ENCODE data around the gene SBF1.
"Not testable (repeated sequence)": the region's sequence is repeated elsewhere in the genome, so short reads cannot be mapped to it uniquely, and the experiment has no call there.

Gene SBF1

DNA sequence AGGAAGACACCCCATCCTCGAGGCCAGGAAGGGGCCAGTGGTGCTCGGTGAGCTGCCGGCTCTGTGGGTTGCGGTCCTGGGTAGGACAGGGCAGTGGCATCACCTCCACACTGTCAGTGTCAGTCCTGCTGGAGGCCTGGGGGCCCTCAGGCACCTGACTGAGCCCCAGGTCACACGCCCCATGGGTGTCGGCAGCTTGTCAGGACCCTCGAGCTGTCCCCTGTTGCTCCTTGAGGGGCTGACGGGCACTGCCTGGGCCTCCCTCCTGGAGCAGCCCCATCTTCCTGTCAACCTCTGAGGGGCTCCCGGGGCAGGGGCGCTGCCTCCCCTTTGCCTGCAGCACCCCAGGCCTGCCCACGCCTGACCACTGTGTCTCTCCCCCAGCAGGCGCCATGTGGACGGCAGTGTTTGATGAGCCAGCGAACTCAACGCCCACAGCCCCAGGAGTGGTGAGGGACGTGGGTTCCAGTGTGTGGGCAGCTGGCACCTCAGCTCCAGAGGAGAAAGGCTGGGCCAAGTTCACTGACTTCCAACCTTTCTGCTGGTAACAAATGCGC lies 35.4 kb downstream of the SBF1 start:
- Mint-ChIP-seq H3K4me1 (ENCODE audit: low read depth) (peaks cover 7% of the 10 kb centered on the region), H3K27ac (no peak overlapping the region), H3K9me3 (no peaks in the 10 kb centered on the region), H3K36me3 (ENCODE audit: low read depth) (peaks cover 11% of the 10 kb centered on the region), H3K4me3 (no peak overlapping the region), H3K27me3 (no peaks in the 10 kb centered on the region)

DNA sequence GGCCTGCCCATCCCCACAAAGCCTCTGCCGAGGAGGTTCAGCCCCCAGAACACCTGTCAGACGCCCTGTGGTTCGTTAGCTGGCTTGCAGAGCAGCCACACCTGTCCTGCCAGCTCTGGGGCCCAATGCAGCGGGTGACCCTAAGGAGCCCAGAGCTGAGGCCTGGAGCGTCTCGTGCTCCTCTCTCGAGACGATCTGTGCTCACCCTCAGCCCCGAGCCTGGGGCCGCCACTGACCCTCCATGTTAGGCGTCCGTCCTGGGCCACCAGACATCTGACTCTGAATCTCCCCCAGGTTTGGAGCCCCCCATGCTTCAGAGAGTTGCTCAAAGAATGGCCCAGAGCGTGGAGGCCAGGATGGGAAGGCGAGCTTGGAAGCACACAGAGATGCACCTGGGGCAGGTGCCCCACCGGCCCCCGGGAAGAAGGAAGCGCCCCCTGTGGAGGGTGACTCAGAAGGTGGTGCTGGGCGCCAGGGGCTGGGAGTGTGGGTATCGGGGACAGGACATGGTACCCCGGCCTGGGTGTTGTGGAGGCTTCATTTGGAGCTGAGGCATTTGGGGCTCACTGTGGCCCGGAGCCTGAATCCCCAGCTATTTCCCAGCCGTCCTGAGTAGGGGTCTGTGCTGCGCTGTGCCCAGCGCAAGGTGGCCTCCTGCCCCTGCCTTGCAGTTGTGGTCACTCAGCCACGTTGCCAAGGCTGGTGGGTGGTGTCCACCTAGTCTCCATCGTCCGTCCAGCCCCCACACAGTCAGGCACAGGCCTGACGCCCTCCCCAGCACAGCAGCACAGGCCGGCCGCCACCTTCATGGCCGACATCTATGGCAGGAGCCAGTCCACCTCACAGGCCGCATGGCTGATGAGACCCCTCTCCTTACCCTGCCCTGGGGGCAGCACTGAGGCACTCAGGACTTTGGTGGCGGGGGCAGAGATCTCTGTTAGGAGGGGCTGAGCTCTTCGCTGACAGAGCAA lies 36.2 kb downstream of the SBF1 start:
- H3K4me1 Mint-ChIP-seq (ENCODE audit: low read depth): peaks cover 7% of the 10 kb centered on the region
- peaks cover 11% of the 10 kb centered on the region for H3K36me3 Mint-ChIP-seq (ENCODE audit: low read depth)
- H3K4me3 Mint-ChIP-seq: no peak overlapping the region
- H3K27ac Mint-ChIP-seq: no peak overlapping the region
- H3K9me3 Mint-ChIP-seq: no peaks in the 10 kb centered on the region
- no peaks in the 10 kb centered on the region for H3K27me3 Mint-ChIP-seq

DNA sequence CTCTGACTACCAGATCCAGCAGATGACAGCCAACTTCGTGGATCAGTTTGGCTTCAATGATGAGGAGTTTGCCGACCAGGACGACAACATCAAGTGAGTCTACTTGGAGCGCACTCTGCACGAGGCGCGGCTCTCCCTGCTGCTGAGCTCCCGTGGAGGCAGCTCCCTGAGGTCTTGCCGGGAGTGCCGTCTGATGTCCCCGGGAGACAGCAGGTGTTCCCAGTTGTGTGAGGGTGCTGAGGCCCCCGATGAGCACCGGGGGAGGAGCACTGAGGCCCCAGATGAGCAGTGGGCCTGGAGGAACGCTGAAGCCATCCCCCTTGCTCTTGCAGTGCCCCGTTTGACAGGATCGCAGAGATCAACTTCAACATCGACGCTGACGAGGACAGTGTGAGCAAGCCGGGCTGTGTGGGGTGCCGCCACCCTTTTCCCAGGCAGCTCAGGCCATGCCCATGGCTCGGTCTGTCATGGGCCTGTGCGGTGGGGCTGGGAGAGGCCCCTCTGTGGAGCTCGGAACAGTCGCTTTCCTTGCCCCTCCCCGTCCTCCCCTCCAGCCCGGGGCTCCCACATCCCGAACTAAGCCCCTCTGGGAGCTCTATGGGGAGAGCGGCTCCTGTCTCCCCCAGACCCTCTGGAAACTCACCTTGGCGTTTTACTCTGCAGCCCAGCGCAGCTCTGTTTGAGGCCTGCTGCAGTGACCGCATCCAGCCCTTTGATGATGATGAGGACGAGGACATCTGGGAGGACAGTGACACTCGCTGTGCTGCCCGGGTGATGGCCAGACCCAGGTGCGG lies 37.1 kb downstream of the SBF1 start:
- H3K9me3 Mint-ChIP-seq: no peaks in the 10 kb centered on the region
- H3K27ac Mint-ChIP-seq: no peak overlapping the region
- no peak overlapping the region for H3K4me3 Mint-ChIP-seq
- H3K4me1 Mint-ChIP-seq (ENCODE audit: low read depth): no peaks in the 10 kb centered on the region
- H3K36me3 Mint-ChIP-seq (ENCODE audit: low read depth): peaks cover 4% of the 10 kb centered on the region
- H3K27me3 Mint-ChIP-seq: no peaks in the 10 kb centered on the region

DNA sequence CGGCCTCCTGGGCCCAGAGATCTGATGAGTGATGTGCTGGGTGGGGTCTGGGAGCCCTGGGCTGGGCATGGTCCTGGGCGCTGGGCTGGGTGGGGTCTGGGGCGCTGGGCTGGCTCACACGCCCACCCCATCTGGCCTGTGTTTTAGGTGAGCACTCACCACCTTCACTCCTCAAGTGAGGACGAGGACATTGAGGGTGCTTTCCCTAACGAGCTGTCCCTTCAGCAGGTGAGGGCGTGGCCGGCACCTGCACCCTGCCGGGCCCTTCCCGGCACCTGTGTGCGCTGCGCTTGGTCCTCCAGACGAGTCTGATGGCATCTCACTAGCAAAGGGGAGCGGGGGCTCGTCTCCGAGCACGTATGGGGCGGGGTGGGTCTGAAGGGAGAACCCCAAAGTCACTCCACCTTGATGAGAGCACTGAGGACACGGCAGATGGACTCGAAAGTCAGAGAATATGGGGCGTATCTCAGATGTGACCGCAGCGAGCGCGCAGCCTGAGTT lies 37.9 kb downstream of the SBF1 start:
- Mint-ChIP-seq H3K36me3 (ENCODE audit: low read depth) (peaks cover 4% of the 10 kb centered on the region), H3K27me3 (no peaks in the 10 kb centered on the region), H3K4me1 (ENCODE audit: low read depth) (no peaks in the 10 kb centered on the region), H3K27ac (no peak overlapping the region), H3K4me3 (no peak overlapping the region), H3K9me3 (no peaks in the 10 kb centered on the region)

DNA sequence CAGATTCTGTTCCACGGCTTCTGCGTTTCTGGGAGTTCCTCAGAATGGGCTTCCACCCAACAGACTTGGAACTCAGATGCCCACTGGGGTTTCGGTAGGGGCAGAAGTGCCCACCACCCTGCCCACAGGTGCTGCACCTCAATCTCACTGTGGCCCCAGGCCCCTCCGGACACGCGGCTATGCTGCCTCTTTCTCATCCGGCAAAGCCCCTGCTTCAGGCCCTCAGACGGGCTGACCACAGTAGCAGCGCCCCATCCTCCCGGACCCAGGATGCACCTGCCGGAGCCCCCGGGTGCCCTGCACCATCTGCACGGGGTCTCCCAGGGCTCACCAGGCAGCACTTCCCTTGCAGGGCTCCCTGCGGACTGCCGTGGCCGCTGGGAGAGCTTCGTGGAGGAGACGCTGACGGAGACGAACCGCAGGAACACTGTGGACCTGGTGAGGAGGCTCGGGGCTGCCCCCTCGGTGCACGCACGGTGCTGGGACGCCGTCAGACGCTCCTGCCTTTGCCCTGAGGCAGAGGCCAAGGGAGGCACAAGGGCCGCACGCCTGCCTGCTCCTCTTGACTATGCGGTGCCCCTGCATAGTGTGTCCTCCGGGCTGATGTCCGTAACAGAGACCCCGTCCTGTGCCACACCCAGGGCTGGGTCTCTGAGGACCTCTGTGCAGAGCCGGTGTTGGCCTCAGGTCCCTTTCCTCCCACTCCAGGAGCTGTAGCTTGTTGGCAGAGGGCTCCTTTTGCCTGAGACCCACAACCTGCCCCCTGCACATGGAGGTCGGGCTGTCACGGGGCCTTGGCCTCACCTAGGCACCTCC lies 38.6 kb downstream of the SBF1 start:
- Mint-ChIP-seq H3K9me3 (no peaks in the 10 kb centered on the region), H3K4me3 (no peak overlapping the region), H3K4me1 (ENCODE audit: low read depth) (no peaks in the 10 kb centered on the region), H3K36me3 (ENCODE audit: low read depth) (peaks cover 10% of the 10 kb centered on the region), H3K27ac (no peak overlapping the region), H3K27me3 (no peaks in the 10 kb centered on the region)

DNA sequence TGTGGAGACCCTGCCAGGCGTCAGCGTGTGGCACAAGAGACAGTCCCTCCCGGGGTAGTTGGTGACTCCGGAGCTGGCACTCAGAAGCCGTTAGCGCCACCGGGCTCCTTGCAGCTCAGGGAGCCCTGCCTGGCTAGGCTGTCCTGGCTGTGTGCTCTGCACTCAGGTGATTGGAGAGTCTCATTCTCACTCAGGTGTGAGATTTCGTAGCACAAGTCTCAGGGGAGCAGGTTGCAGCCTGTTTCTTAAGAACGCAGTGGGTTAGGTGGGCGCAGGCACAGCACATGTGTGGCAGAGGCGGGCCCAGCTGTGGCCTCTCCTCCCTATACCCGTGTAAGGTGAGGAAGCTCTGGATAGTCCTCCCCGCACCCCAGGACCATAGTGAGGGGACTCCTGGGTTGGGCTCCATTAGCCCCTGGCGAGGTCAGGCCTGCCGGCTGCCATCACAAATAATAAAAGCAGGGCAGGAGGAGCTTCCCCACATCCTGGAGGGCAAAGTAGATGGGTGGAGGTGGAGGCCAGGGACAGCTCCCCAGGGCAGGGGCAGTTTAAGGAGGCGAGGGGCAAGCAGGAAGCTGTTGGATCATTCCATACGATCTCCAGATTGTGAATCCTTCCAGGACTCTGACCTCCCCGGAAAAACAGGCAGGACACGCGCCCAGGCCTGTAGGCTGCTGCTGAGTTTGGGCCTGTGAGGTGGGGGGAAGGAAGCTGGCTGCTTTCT lies 39.4 kb downstream of the SBF1 start:
- H3K4me1 Mint-ChIP-seq (ENCODE audit: low read depth): no peaks in the 10 kb centered on the region
- no peaks in the 10 kb centered on the region for H3K27me3 Mint-ChIP-seq
- H3K4me3 Mint-ChIP-seq: no peak overlapping the region
- no peak overlapping the region for H3K27ac Mint-ChIP-seq
- H3K36me3 Mint-ChIP-seq (ENCODE audit: low read depth): peaks cover 15% of the 10 kb centered on the region
- no peaks in the 10 kb centered on the region for H3K9me3 Mint-ChIP-seq

DNA sequence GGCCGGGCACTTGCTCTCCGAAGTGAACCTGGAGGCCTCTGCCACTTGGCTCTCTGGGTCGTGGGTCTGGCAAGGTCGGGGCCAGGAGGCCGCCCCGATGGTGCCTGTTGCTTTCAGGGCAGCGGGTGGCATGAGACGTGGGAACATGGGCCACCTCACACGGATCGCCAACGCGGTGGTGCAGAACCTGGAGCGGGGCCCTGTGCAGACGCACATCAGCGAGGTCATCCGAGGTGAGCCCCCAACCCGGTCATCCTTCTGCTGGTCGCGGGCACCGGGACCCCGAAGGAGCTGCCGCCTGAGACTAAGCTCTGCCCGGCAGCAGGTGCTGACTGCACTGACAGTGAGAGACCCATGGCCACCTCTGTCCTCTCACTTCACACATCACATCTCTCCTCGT lies 40.0 kb downstream of the SBF1 start:
- Mint-ChIP-seq H3K4me1 (ENCODE audit: low read depth) (no peaks in the 10 kb centered on the region), H3K36me3 (ENCODE audit: low read depth) (peaks cover 19% of the 10 kb centered on the region), H3K27ac (no peak overlapping the region), H3K9me3 (no peaks in the 10 kb centered on the region), H3K27me3 (no peaks in the 10 kb centered on the region), H3K4me3 (no peak overlapping the region)

DNA sequence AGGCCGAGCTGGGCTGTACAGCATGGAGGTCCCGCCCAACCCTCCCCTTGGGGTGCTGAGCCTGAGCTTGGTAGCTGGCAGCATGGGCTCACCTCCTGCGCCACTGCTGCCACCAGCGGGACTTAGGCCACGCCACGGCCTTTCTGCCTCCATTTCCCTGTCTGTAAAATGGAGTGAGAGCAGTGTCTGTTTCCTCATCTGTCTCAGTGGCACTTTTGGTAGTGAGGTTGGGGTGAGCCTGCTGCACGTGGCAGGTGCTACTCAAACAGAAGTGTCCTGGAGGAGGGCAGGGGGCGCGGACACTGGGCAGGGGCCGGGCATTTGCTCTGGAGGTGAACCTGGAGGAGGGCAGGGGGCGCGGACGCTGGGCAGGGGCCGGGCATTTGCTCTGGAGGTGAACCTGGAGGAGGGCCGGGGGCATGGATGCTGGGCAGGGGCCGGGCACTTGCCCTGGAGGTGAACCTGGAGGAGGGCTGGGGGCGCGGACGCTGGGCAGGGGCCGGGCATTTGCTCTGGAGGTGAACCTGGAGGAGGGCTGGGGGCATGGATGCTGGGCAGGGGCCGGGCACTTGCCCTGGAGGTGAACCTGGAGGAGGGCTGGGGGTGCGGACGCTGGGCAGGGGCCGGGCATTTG lies 41.8 kb downstream of the SBF1 start:
- H3K9me3 Mint-ChIP-seq; H3K4me1 Mint-ChIP-seq (ENCODE audit: low read depth); H3K27ac Mint-ChIP-seq; H3K4me3 Mint-ChIP-seq; H3K27me3 Mint-ChIP-seq: not testable (repeated sequence)
- peaks cover 36% of the 10 kb centered on the region for H3K36me3 Mint-ChIP-seq (ENCODE audit: low read depth)

DNA sequence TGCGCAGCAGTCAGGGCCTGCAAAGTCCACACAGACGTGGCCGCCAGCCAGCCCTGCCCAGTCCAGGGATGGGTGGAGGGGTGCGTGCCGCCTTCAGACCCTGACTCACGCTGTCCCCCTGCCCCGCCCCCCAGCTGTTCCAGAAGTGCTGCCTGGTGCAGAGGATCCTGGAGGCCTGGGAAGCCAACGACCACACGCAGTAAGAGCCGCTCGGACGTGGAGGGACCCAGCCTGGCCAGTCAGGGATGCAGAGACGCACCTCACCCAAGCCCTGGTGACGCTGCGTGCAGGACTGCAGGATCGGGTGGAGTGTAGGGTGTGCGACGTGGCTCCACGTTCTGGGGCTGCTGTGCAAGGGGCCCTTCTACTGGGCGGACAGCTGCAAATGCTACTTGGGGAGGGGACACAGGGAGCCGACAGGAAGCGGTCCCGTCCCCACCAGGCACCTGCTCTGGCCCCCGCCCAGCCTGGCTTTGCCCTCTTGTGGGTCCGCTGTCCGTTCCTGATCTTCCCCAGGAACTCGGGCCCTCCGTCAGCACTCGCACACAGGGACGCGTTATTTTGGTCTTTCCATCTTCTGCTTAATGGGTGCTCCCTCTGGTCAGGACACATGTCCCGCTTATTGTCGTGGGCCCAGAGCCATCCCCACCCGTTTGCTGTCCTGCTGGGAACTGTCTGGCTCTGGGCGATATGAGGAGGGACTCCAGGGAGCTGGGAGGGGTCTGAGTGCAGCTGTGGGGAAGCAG lies 42.5 kb downstream of the SBF1 start:
- peaks cover 38% of the 10 kb centered on the region for H3K36me3 Mint-ChIP-seq (ENCODE audit: low read depth)

DNA sequence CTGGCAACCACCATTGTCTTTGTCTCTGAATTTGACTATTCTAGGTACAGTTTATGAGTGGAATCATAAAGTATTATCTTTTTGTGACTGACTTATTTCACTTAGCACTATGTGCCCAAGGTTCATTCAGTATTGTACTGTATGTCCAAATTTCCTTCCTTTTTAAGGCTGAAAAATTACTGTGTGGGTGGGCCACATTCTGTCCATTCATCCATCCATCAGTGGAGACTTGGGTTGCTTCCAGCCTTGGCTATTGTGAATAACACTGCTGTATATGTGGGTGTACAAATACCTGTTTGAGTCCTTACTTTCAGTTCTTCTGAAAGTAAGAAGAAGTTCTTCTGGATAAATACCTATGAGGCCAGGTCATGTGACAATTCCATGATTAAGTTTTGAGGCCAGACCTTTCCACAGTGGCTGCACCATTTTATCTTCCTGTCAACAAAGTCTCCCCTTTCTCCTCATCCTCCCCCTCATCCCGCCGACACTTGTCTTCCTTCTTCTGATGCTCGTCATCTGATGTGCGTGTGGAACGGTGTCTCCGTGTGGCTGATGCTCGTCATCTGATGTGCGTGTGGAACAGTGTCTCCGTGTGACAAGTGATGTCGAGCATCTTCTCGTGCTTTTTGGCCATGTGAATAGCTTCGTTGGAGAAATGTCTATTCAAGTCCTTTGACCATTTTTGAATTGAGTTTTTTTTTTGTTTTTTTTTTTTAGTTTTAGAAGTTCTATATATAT lies 49.5 kb downstream of the SBF1 start:
- peak overlapping the region; percentile 49 for H3K27ac Mint-ChIP-seq
- no peaks in the 10 kb centered on the region for H3K27me3 Mint-ChIP-seq
- no peak overlapping the region for H3K4me3 Mint-ChIP-seq
- no peaks in the 10 kb centered on the region for H3K9me3 Mint-ChIP-seq
- H3K4me1 Mint-ChIP-seq (ENCODE audit: low read depth): no peaks in the 10 kb centered on the region
- H3K36me3 Mint-ChIP-seq (ENCODE audit: low read depth): peaks cover 59% of the 10 kb centered on the region

More for the DNA sequence above, 42.5 kb downstream of the SBF1 start:
- no peaks in the 10 kb centered on the region for H3K4me1 Mint-ChIP-seq (ENCODE audit: low read depth)
- H3K27me3 Mint-ChIP-seq: no peaks in the 10 kb centered on the region
- H3K27ac Mint-ChIP-seq: no peak overlapping the region
- H3K4me3 Mint-ChIP-seq: no peak overlapping the region
- no peaks in the 10 kb centered on the region for H3K9me3 Mint-ChIP-seq

DNA sequence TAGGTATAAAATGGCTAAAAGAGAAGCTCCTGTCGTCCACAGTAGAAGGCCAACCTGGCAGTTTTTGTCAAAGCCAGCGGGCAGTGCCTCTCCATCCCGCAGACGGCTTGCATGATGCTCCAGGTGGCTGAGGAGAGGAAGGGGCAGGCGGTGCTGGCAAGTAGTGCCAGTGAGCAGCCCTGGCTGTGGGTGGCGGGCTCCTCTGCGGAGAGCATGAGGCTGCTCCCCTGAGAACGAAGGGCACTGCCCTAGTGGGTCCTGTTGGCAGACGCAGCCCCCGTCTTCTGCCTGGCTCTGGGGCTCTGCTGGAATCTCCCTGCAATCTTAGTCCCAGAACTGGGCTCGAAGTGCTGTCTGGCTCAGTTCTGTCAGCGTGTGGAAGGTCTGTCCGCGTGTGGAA lies 50.9 kb downstream of the SBF1 start:
- Mint-ChIP-seq H3K27ac (no peak overlapping the region), H3K36me3 (ENCODE audit: low read depth) (peaks cover 61% of the 10 kb centered on the region), H3K4me3 (no peak overlapping the region), H3K9me3 (no peaks in the 10 kb centered on the region), H3K4me1 (ENCODE audit: low read depth) (no peaks in the 10 kb centered on the region), H3K27me3 (no peaks in the 10 kb centered on the region)

DNA sequence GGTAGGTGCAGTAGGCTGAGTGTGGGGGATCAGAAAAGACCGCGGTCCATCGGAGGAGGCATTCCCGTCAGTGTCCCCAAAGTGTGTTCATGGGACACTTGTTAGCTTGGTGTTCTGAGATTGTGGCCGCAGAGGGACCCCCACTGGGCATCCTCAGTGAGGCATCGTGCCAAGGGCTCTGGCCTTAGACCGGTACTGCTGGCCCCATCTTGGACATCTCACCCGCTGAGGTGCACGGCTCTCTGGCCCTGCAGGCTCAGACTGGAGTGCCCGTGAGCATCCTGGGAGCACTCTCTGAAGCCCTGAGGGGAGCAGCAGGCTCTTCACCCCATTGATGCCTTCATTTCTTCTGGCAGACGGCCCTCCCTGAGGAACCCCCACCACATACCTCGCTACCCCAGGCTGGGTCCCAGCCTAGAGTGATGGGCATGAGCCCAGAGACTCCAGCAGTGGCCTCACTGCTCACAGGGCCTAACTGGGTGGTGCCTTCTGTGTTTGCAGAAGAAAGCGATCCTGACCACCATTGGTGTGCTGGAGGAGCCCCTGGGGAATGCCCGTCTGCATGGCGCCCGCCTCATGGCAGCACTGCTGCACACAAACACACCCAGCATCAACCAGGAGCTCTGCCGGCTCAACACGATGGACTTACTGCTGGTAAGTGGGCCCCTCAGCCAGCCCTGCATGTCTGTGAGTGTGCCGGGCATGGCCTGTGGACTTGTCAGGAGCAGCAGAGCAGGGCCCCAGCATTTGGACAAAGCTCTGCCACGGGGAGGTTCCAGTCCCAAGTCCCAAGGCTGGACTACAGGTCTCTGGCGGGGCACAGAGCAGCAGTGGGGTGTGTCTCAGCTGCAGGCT lies 51.6 kb downstream of the SBF1 start:
- Mint-ChIP-seq H3K4me3 (no peak overlapping the region), H3K27ac (no peak overlapping the region), H3K36me3 (ENCODE audit: low read depth) (peaks cover 54% of the 10 kb centered on the region), H3K9me3 (no peaks in the 10 kb centered on the region), H3K4me1 (ENCODE audit: low read depth) (no peaks in the 10 kb centered on the region), H3K27me3 (no peaks in the 10 kb centered on the region)
